ENCODE data around the gene NDUFA3.

GRCh38 chr19:54074851-54075250 lies 27.8 kb upstream of the NDUFA3 start:
- TF ChIP-seq, protein P1, sequence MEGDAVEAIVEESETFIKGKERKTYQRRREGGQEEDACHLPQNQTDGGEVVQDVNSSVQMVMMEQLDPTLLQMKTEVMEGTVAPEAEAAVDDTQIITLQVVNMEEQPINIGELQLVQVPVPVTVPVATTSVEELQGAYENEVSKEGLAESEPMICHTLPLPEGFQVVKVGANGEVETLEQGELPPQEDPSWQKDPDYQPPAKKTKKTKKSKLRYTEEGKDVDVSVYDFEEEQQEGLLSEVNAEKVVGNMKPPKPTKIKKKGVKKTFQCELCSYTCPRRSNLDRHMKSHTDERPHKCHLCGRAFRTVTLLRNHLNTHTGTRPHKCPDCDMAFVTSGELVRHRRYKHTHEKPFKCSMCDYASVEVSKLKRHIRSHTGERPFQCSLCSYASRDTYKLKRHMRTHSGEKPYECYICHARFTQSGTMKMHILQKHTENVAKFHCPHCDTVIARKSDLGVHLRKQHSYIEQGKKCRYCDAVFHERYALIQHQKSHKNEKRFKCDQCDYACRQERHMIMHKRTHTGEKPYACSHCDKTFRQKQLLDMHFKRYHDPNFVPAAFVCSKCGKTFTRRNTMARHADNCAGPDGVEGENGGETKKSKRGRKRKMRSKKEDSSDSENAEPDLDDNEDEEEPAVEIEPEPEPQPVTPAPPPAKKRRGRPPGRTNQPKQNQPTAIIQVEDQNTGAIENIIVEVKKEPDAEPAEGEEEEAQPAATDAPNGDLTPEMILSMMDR (IDR thresholded peaks at IDR 0.05), result no peak
- TF ChIP-seq POLR2AphosphoS5 (IDR thresholded peaks at IDR 0.05; ENCODE audit: low read depth, low read length) (no peak), TCF7L2 (IDR thresholded peaks at IDR 0.05; ENCODE audit: low read depth, low read length) (no peak), REST (IDR thresholded peaks at IDR 0.05; ENCODE audit: insufficient read depth in 1 of 2, low read depth in 2 of 2, low read length in 1 of 2) (no peak), SIN3A (IDR thresholded peaks at IDR 0.05; ENCODE audit: borderline replicate concordance, insufficient read depth, low read depth, low read length) (no peak)

Data from Panc1 (cell line).